HepG2 (cell line): ENCODE data around the gene C1QTNF12. TPM values are rescaled to one million over a fixed set of nuclear protein-coding genes. Genes with fewer than 3 reads are reported as not detected.

Experiments used
- ARID3A ChIP-seq: IDR thresholded peaks from 2 replicates; pipeline ENCODE4 v1.6.1; 2012; ENCODE audit warnings: low read depth, low read length, improper control_type of control experiment
- ARID4A ChIP-seq: sonication (generic); formaldehyde crosslinking; IDR thresholded peaks from 2 replicates; pipeline ENCODE4 v1.5.0; 2020; ENCODE audit warnings: mild to moderate bottlenecking, missing genetic modification reagents, borderline replicate concordance
- CENPX ChIP-seq: sonication (generic); formaldehyde crosslinking; IDR thresholded peaks from 2 replicates; pipeline ENCODE4 v1.9.0; 2021; ENCODE audit warnings: mild to moderate bottlenecking, missing genetic modification reagents, moderate library complexity
- ELF4 ChIP-seq: sonication (generic); formaldehyde crosslinking; IDR thresholded peaks from 2 replicates; pipeline ENCODE4 v1.5.0; 2020; ENCODE audit warnings: missing genetic modification reagents, mild to moderate bottlenecking, moderate library complexity, borderline replicate concordance
- HNF4G ChIP-seq, 2 experiments: sonication (generic) in 1 of 2; formaldehyde crosslinking in 1 of 2; IDR thresholded peaks; 2 replicates each; pipeline versions ENCODE4 v1.4.0 to v1.6.1; 2011 to 2020; ENCODE audit warnings: borderline replicate concordance in 2 of 2, low read depth in 2 of 2, mild to moderate bottlenecking in 2 of 2, low read length in 1 of 2, missing genetic modification reagents in 1 of 2, moderate library complexity in 1 of 2
- KLF15 ChIP-seq: sonication (generic); formaldehyde crosslinking; IDR thresholded peaks from 2 replicates; pipeline ENCODE4 v1.8.1; 2023; ENCODE audit warnings: borderline replicate concordance, mild to moderate bottlenecking, inconsistent platforms, missing genetic modification reagents, mixed read lengths
- MATR3 ChIP-seq: sonication (generic); formaldehyde crosslinking; IDR thresholded peaks from 2 replicates; pipeline ENCODE4 v1.4.0; 2020; ENCODE audit warnings: missing genetic modification reagents
- MXI1 ChIP-seq: IDR thresholded peaks from 3 replicates; pipeline ENCODE4 v1.6.1; 2012; ENCODE audit warnings: low read depth, low read length, inconsistent platforms, borderline replicate concordance
- MZF1 ChIP-seq: sonication (generic); formaldehyde crosslinking; IDR thresholded peaks from 2 replicates; pipeline ENCODE4 v1.8.1; 2023; ENCODE audit warnings: mild to moderate bottlenecking, missing genetic modification reagents, borderline replicate concordance
- PBX2 ChIP-seq: IDR thresholded peaks from 2 replicates; pipeline ENCODE4 v1.6.1; 2016; ENCODE audit warnings: control low read depth
- PHF21A ChIP-seq: sonication (generic); formaldehyde crosslinking; IDR thresholded peaks from 2 replicates; pipeline ENCODE4 v1.5.0; 2020; ENCODE audit warnings: mild to moderate bottlenecking, missing genetic modification reagents
- REL ChIP-seq: sonication (generic); formaldehyde crosslinking; conservative IDR thresholded peaks from 2 replicates; pipeline ENCODE4 v1.8.0; 2022; ENCODE audit warnings: mild to moderate bottlenecking, missing genetic modification reagents, moderate library complexity
- SCMH1 ChIP-seq: sonication (generic); formaldehyde crosslinking; IDR thresholded peaks from 2 replicates; pipeline ENCODE4 v1.9.0; 2021; ENCODE audit warnings: missing genetic modification reagents, mild to moderate bottlenecking, borderline replicate concordance
- ZNF503 ChIP-seq: sonication (generic); formaldehyde crosslinking; IDR thresholded peaks from 2 replicates; pipeline ENCODE4 v1.4.0; 2020; ENCODE audit warnings: missing genetic modification reagents
- ZNF563 ChIP-seq: sonication (generic); formaldehyde crosslinking; IDR thresholded peaks from 2 replicates; pipeline ENCODE4 v1.8.0; 2022; ENCODE audit warnings: mild to moderate bottlenecking, moderate library complexity, missing genetic modification reagents
- ZNF781 ChIP-seq: sonication (generic); formaldehyde crosslinking; IDR thresholded peaks from 2 replicates; pipeline ENCODE4 v1.5.1; 2020; ENCODE audit warnings: borderline replicate concordance, mild to moderate bottlenecking, missing genetic modification reagents; ENCODE audit errors: not compliant biosample characterization
- ZNF841 ChIP-seq: sonication (generic); formaldehyde crosslinking; IDR thresholded peaks from 2 replicates; pipeline ENCODE4 v1.8.1; 2023; ENCODE audit warnings: missing genetic modification reagents, borderline replicate concordance
- polyA plus RNA-seq, 8 experiments: library from polyadenylated mRNA; depleted of rRNA in 3 of 8; stranded (reverse) in 7 of 8; unstranded in 1 of 8; fragments of >200 nt; fragmentation: Illumina TruSeq in 4 of 8; extraction: Trizol in 4 of 8; gene quantifications; 2 replicates each; pipeline versions ENCODE4 v1.2.1 to v1.2.3, GENCODE V29; 2011 to 2016; ENCODE audit warnings: low read depth in 4 of 8, missing spikeins in 1 of 8, mixed read lengths in 1 of 8; ENCODE audit not compliant: insufficient read depth in 1 of 8
- total RNA-seq, 5 experiments: library from RNA; depleted of rRNA; stranded (reverse); fragments of >200 nt; fragmentation: Illumina TruSeq; extraction: Trizol; gene quantifications; 2 replicates each; pipeline ENCODE4 v1.2.3, GENCODE V29; 2016; ENCODE audit warnings: low read depth in 1 of 5

The C1QTNF12 gene
- total and polyA plus RNA-seq, 2 of the 13 experiments (the other 11 are each of a cell fraction or from before 2014, with no cell fraction given), result 0.18 to 0.64 TPM

- TF ChIP-seq SCMH1 (CRISPR knock-in tag) (no peak), MZF1 (CRISPR knock-in tag) (no peak), HNF4G (IDR thresholded peaks at IDR 0.05; ENCODE audit: borderline replicate concordance, low read depth, low read length) (no peak), HNF4G (CRISPR knock-in tag; IDR thresholded peaks at IDR 0.05; ENCODE audit: borderline replicate concordance, low read depth) (0 out of 2 replicates have a peak, but pooled peaks have one; percentile 25), KLF15 (CRISPR knock-in tag) (no peak), ZNF841 (CRISPR knock-in tag) (no peak), ARID4A (CRISPR knock-in tag) (no peak), ZNF781 (CRISPR knock-in tag) (no peak), MXI1 (0 out of 3 replicates have a peak, but pooled peaks have one; percentile 16), REL (CRISPR knock-in tag) (no peak), ARID3A (no peak), ZNF503 (no peak), MATR3 (no peak), CENPX (CRISPR knock-in tag) (no peak), PHF21A (no peak), PBX2 (no peak), ZNF563 (peak; percentile 54; the same call in 1 of the 2 replicates), ELF4 (CRISPR knock-in tag) (no peak)
Observed at GRCh38 chr1:1240822-1241587, 5.5 kb downstream of the C1QTNF12 start (continued).
